Activated naive CD4-positive, alpha-beta T cell treated with anti-CD3 and anti-CD28 coated beads, Interleukin-2, amount 50 U/mL, for 72 hours (primary cell): ENCODE measurements around the gene PCED1A. TPM values are rescaled to one million over a fixed set of nuclear protein-coding genes. Genes with fewer than 3 reads are reported as not detected.

Experiments used
- total RNA-seq, 2 donors: library from RNA; stranded (reverse); gene quantifications; one replicate each; pipeline ENCODE4 v1.2.3, GENCODE V29; 2022

Gene PCED1A
- total RNA-seq, 2 donors from 2014 or later: 29.5 to 33.6 TPM

Other genes with a start within 250 kb of the PCED1A start
- 100 to 1,000 TPM; 324 to 443 TPM for gene NOP56, start 188.0 kb downstream of the PCED1A start, total RNA-seq
- 100 to 1,000 TPM; 129 to 150 TPM for gene IDH3B, start 176.4 kb downstream of the PCED1A start, total RNA-seq
- gene EBF4, start 147.9 kb downstream of the PCED1A start, total RNA-seq: 1 to 10 TPM; 4.0 to 8.3 TPM
- gene CPXM1, start 40.0 kb downstream of the PCED1A start, total RNA-seq: 1 to 10 TPM; 1.1 to 3.5 TPM
- not detected for gene C20orf141, start 25.7 kb downstream of the PCED1A start, total RNA-seq
- gene TMEM239, start 24.3 kb downstream of the PCED1A start, total RNA-seq: not detected
- 10 to 100 TPM; 45.7 to 52.0 TPM for gene VPS16, start 90 bp upstream of the PCED1A start, total RNA-seq
- gene PTPRA, start 32.8 kb upstream of the PCED1A start, total RNA-seq: 10 to 100 TPM; 37.8 to 55.8 TPM
- gene GNRH2, start 203.0 kb upstream of the PCED1A start, total RNA-seq: 1 to 10 TPM in 1 of 2 donors, under 1 TPM in 1; 0.99 to 2.5 TPM
- 10 to 100 TPM; 39.3 to 60.0 TPM for gene MRPS26, start 205.4 kb upstream of the PCED1A start, total RNA-seq
- not detected for gene OXT, start 231.0 kb upstream of the PCED1A start, total RNA-seq
- gene AVP, start 244.1 kb upstream of the PCED1A start, total RNA-seq: under 1 TPM in 1 of 2 donors, not detected in 1; 0.45 TPM